HepG2 (cell line): ENCODE results near the gene NINJ2. TPM values are rescaled to one million over a fixed set of nuclear protein-coding genes. Genes with fewer than 3 reads are reported as not detected.
A peak's percentile ranks its signal among the peaks of the same experiment; 100 is the strongest.

ENCODE experiments used
- ARNT ChIP-seq: fragments of 450-650 bp; IDR thresholded peaks from 2 replicates; pipeline ENCODE4 v1.6.1; 2017
- EP300 ChIP-seq, 3 experiments: sonication (generic) in 1 of 3; formaldehyde crosslinking in 1 of 3; IDR thresholded peaks; 2 replicates each; pipeline versions ENCODE4 v1.5.1 to v1.6.1; 2011 to 2020; ENCODE audit warnings: low read depth in 2 of 3, low read length in 2 of 3, borderline replicate concordance in 1 of 3, improper control_type of control experiment in 1 of 3, mild to moderate bottlenecking in 1 of 3, missing genetic modification reagents in 1 of 3, moderate library complexity in 1 of 3
- FOXM1 ChIP-seq: sonication (generic); formaldehyde crosslinking; IDR thresholded peaks from 2 replicates; pipeline ENCODE4 v1.5.0; 2020; ENCODE audit warnings: missing genetic modification reagents
- FOXO1 ChIP-seq: sonication (generic); formaldehyde crosslinking; IDR thresholded peaks from 2 replicates; pipeline ENCODE4 v1.4.0; 2020; ENCODE audit warnings: missing genetic modification reagents
- HHEX ChIP-seq: IDR thresholded peaks from 2 replicates; pipeline ENCODE4 v1.6.1; 2016; ENCODE audit warnings: control low read depth
- HNF4A ChIP-seq: sonication (generic); formaldehyde crosslinking; IDR thresholded peaks from 2 replicates; pipeline ENCODE4 v1.4.0; 2020; ENCODE audit warnings: missing genetic modification reagents
- KDM3A ChIP-seq: IDR thresholded peaks from 2 replicates; pipeline ENCODE4 v1.6.1; 2018; ENCODE audit warnings: low read depth, missing compliant biosample characterization
- KLF9 ChIP-seq: IDR thresholded peaks from 2 replicates; pipeline ENCODE4 v1.6.1; 2016; ENCODE audit warnings: low read depth
- MXD1 ChIP-seq: sonication (generic); formaldehyde crosslinking; IDR thresholded peaks from 2 replicates; pipeline ENCODE4 v1.4.0; 2020; ENCODE audit warnings: mild to moderate bottlenecking, missing genetic modification reagents
- PAWR ChIP-seq: sonication (generic); formaldehyde crosslinking; IDR thresholded peaks from 2 replicates; pipeline ENCODE4 v1.4.0; 2020; ENCODE audit warnings: missing genetic modification reagents, mild to moderate bottlenecking, borderline replicate concordance
- POLR2A ChIP-seq, 2 experiments: IDR thresholded peaks; 2 replicates each; pipeline ENCODE4 v1.6.1; 2011; ENCODE audit warnings: low read depth in 2 of 2, low read length in 2 of 2, mild to moderate bottlenecking in 1 of 2, moderate library complexity in 1 of 2; ENCODE audit not compliant: insufficient read depth in 1 of 2
- SALL1 ChIP-seq: sonication (generic); formaldehyde crosslinking; IDR thresholded peaks from 2 replicates; pipeline ENCODE4 v1.8.0; 2022; ENCODE audit warnings: mild to moderate bottlenecking, missing genetic modification reagents
- TGIF2 ChIP-seq: IDR thresholded peaks from 2 replicates; pipeline ENCODE4 v1.6.1; 2016; ENCODE audit warnings: control low read depth, missing compliant biosample characterization
- ZEB1 ChIP-seq: IDR thresholded peaks from 2 replicates; pipeline ENCODE4 v1.6.1; 2012; ENCODE audit warnings: mild to moderate bottlenecking, low read depth, inconsistent platforms; ENCODE audit not compliant: insufficient replicate concordance
- ZFP37 ChIP-seq: sonication (generic); formaldehyde crosslinking; IDR thresholded peaks from 2 replicates; pipeline ENCODE4 v1.4.0; 2020; ENCODE audit warnings: missing genetic modification reagents, borderline replicate concordance
- ZIK1 ChIP-seq: sonication (generic); formaldehyde crosslinking; IDR thresholded peaks from 2 replicates; pipeline ENCODE4 v1.5.0; 2020; ENCODE audit warnings: mild to moderate bottlenecking, low read depth, missing genetic modification reagents, borderline replicate concordance
- ZNF143 ChIP-seq: sonication (generic); formaldehyde crosslinking; IDR thresholded peaks from 2 replicates; pipeline ENCODE4 v1.4.0; 2020; ENCODE audit warnings: missing genetic modification reagents
- ZNF432 ChIP-seq: sonication (generic); formaldehyde crosslinking; IDR thresholded peaks from 2 replicates; pipeline ENCODE4 v1.5.0; 2020; ENCODE audit warnings: missing genetic modification reagents, mild to moderate bottlenecking, borderline replicate concordance
- ZNF562 ChIP-seq: sonication (generic); formaldehyde crosslinking; IDR thresholded peaks from 2 replicates; pipeline ENCODE4 v1.8.0; 2022; ENCODE audit warnings: missing genetic modification reagents, borderline replicate concordance
- ZNF569 ChIP-seq: sonication (generic); formaldehyde crosslinking; IDR thresholded peaks from 2 replicates; pipeline ENCODE4 v1.5.0; 2020; ENCODE audit warnings: mild to moderate bottlenecking, missing genetic modification reagents, moderate library complexity, borderline replicate concordance
- ZNF83 ChIP-seq: sonication (generic); formaldehyde crosslinking; IDR thresholded peaks from 2 replicates; pipeline ENCODE4 v1.4.0; 2020; ENCODE audit warnings: missing genetic modification reagents, mild to moderate bottlenecking, borderline replicate concordance
- ZSCAN21 ChIP-seq: sonication (generic); formaldehyde crosslinking; IDR thresholded peaks from 2 replicates; pipeline ENCODE4 v1.8.0; 2022; ENCODE audit warnings: mild to moderate bottlenecking, missing genetic modification reagents, moderate library complexity, borderline replicate concordance
- polyA plus RNA-seq, 8 experiments: library from polyadenylated mRNA; depleted of rRNA in 3 of 8; stranded (reverse) in 7 of 8; unstranded in 1 of 8; fragments of >200 nt; fragmentation: Illumina TruSeq in 4 of 8; extraction: Trizol in 4 of 8; gene quantifications; 2 replicates each; pipeline versions ENCODE4 v1.2.1 to v1.2.3, GENCODE V29; 2011 to 2016; ENCODE audit warnings: low read depth in 4 of 8, missing spikeins in 1 of 8, mixed read lengths in 1 of 8; ENCODE audit not compliant: insufficient read depth in 1 of 8
- total RNA-seq, 5 experiments: library from RNA; depleted of rRNA; stranded (reverse); fragments of >200 nt; fragmentation: Illumina TruSeq; extraction: Trizol; gene quantifications; 2 replicates each; pipeline ENCODE4 v1.2.3, GENCODE V29; 2016; ENCODE audit warnings: low read depth in 1 of 5
- TF ChIP-seq, protein P1 (sequence below), 2 experiments: sonication (generic) in 1 of 2; formaldehyde crosslinking in 1 of 2; IDR thresholded peaks; 2 replicates each; pipeline versions ENCODE4 v1.5.1 to v1.6.1; 2011 to 2020; ENCODE audit warnings: borderline replicate concordance in 1 of 2, low read depth in 1 of 2, low read length in 1 of 2, mild to moderate bottlenecking in 1 of 2, missing genetic modification reagents in 1 of 2, moderate library complexity in 1 of 2
- TF ChIP-seq, protein P2 (sequence below): IDR thresholded peaks from 2 replicates; pipeline ENCODE4 v1.6.1; 2012; ENCODE audit warnings: low read length, improper control_type of control experiment

NINJ2 gene
- total and polyA plus RNA-seq, 2 of the 13 experiments (the other 11 are each of a cell fraction or from before 2014, with no cell fraction given): 0.62 to 3.8 TPM

- peak; percentile 88 for TF ChIP-seq ZSCAN21 (CRISPR knock-in tag)
- TF ChIP-seq MXD1: peak; percentile 88; the same call in 1 of the 2 replicates
- TF ChIP-seq EP300 (IDR thresholded peaks at IDR 0.05; ENCODE audit: low read depth in 2 of 2, low read length in 2 of 2): peak in 1 of 2 experiments; percentile 66; a peak in 2 of 4 replicates
- TF ChIP-seq EP300 (CRISPR knock-in tag; IDR thresholded peaks at IDR 0.05; ENCODE audit: borderline replicate concordance): peak; percentile 49; the same call in 1 of the 2 replicates
- TF ChIP-seq ARNT: no peak
- TF ChIP-seq PAWR: no peak
- 0 out of 4 replicates have a peak, but pooled peaks of 1 of the 2 experiments have one; percentile 39 for TF ChIP-seq POLR2A (IDR thresholded peaks at IDR 0.05; ENCODE audit: insufficient read depth in 1 of 2, low read depth in 2 of 2, low read length in 2 of 2)
- TF ChIP-seq, protein P1, sequence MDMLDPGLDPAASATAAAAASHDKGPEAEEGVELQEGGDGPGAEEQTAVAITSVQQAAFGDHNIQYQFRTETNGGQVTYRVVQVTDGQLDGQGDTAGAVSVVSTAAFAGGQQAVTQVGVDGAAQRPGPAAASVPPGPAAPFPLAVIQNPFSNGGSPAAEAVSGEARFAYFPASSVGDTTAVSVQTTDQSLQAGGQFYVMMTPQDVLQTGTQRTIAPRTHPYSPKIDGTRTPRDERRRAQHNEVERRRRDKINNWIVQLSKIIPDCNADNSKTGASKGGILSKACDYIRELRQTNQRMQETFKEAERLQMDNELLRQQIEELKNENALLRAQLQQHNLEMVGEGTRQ (IDR thresholded peaks at IDR 0.05; ENCODE audit: low read depth, low read length): peak; percentile 65
- TF ChIP-seq, protein P1 (CRISPR knock-in tag; IDR thresholded peaks at IDR 0.05; ENCODE audit: borderline replicate concordance): peak; percentile 81
- TF ChIP-seq TGIF2 (CRISPR knock-in tag): peak; percentile 77; the same call in 1 of the 2 replicates
- peak; percentile 61; the same call in 1 of the 2 replicates for TF ChIP-seq ZNF569 (CRISPR knock-in tag)
- no peak for TF ChIP-seq ZNF143 (CRISPR knock-in tag)
- TF ChIP-seq ZFP37 (CRISPR knock-in tag): peak; percentile 83; the same call in 1 of the 2 replicates
- TF ChIP-seq KDM3A (CRISPR knock-in tag): peak; percentile 97
- peak; percentile 95 for TF ChIP-seq ZNF83 (CRISPR knock-in tag)
- TF ChIP-seq HNF4A: peak; percentile 70
- no peak for TF ChIP-seq HHEX
- TF ChIP-seq ZNF432 (CRISPR knock-in tag): 0 out of 2 replicates have a peak, but pooled peaks have one; percentile 45
- no peak for TF ChIP-seq ZNF562
- TF ChIP-seq KLF9 (CRISPR knock-in tag): 0 out of 2 replicates have a peak, but pooled peaks have one; percentile 22
- no peak for TF ChIP-seq ZEB1
- TF ChIP-seq FOXO1: no peak; the same call in none of the 2 replicates
- peak; percentile 96 for TF ChIP-seq SALL1 (CRISPR knock-in tag)
- TF ChIP-seq ZIK1 (CRISPR knock-in tag): peak; percentile 53; the same call in 1 of the 2 replicates
- no peak for TF ChIP-seq FOXM1 (CRISPR knock-in tag)
- TF ChIP-seq, protein P2, sequence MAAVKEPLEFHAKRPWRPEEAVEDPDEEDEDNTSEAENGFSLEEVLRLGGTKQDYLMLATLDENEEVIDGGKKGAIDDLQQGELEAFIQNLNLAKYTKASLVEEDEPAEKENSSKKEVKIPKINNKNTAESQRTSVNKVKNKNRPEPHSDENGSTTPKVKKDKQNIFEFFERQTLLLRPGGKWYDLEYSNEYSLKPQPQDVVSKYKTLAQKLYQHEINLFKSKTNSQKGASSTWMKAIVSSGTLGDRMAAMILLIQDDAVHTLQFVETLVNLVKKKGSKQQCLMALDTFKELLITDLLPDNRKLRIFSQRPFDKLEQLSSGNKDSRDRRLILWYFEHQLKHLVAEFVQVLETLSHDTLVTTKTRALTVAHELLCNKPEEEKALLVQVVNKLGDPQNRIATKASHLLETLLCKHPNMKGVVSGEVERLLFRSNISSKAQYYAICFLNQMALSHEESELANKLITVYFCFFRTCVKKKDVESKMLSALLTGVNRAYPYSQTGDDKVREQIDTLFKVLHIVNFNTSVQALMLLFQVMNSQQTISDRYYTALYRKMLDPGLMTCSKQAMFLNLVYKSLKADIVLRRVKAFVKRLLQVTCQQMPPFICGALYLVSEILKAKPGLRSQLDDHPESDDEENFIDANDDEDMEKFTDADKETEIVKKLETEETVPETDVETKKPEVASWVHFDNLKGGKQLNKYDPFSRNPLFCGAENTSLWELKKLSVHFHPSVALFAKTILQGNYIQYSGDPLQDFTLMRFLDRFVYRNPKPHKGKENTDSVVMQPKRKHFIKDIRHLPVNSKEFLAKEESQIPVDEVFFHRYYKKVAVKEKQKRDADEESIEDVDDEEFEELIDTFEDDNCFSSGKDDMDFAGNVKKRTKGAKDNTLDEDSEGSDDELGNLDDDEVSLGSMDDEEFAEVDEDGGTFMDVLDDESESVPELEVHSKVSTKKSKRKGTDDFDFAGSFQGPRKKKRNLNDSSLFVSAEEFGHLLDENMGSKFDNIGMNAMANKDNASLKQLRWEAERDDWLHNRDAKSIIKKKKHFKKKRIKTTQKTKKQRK: no peak
These were observed 87.2 kb downstream of the NINJ2 start (continued) for GRCh38 chr12:575948-576614.
